Skin epidermis (tissue), 12 donors: Measurements from ENCODE around the gene CDC7.
"Not testable (repeated sequence)": the region's sequence is repeated elsewhere in the genome, so short reads cannot be mapped to it uniquely, and the experiment has no call there.

Source experiments
- H3K27ac ChIP-seq, 21 experiments: fragments of 200-600 bp; sonication (generic) in 11 of 21; one replicate each; pipeline ENCODE4 v1.5.0; 2020; ENCODE audit warnings: mild to moderate bottlenecking in 3 of 21, inconsistent platforms in 2 of 21, moderate library complexity in 2 of 21
- H3K4me3 ChIP-seq, 7 experiments: fragments of 200-600 bp; sonication (generic) in 2 of 7; one replicate each; pipeline ENCODE4 v1.5.0; 2020; ENCODE audit warnings: inconsistent platforms in 2 of 7, mild to moderate bottlenecking in 2 of 7, moderate library complexity in 1 of 7

The CDC7 gene

DNA sequence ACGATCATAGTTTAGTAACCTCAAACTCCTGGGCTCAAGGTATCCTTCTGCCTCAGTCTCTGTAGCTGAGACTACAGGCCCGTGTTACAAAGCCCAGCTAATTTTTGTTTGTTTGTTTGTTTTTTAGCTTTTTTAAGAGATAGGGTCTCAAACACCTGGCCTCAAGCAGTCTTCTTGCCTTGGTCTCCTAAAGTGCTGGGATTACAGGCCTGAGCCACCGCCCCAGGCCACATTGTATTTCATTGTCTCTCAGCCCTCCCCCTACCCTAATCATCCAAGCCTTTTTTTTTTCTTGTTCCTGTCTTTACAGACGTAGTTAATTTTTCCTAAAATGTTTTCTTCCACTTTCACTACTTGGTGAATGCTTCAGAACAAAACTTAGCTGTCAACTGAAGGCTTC lies 5.4 kb downstream of the CDC7 start:
- H3K4me3 ChIP-seq, result no peak overlapping the region
- H3K27ac ChIP-seq, result no peak overlapping the region

GRCh38 chr1:91507328-91507727 lies 6.7 kb downstream of the CDC7 start:
- Histone ChIP-seq H3K27ac (no peak overlapping the region), H3K4me3 (no peak overlapping the region)

DNA sequence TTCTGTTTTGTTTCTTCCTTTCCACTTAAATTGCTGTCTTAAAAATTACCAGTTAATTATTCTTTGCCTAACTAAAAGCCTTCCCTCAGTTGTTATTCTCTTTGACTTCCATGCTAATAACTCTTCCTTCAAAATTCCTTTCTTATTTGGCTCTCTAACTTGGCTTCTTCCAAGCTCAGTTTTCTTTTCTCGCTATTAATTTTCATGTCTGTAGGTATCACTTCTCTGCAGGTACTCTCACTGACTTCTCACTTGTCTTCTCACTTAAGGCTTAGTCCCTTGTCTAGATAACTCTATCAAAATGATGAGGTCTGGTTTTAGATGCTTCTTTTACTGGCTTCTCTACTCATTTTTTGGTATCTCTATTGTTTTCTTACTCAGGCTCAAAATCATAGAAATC lies 10.1 kb downstream of the CDC7 start:
- H3K27ac ChIP-seq, result no peak overlapping the region

GRCh38 chr1:91511386-91511785 lies 10.7 kb downstream of the CDC7 start:
- H3K27ac ChIP-seq, result no peak overlapping the region
- no peak overlapping the region for H3K4me3 ChIP-seq

More for the DNA sequence above, 10.1 kb downstream of the CDC7 start:
- H3K4me3 ChIP-seq, result no peak overlapping the region

DNA sequence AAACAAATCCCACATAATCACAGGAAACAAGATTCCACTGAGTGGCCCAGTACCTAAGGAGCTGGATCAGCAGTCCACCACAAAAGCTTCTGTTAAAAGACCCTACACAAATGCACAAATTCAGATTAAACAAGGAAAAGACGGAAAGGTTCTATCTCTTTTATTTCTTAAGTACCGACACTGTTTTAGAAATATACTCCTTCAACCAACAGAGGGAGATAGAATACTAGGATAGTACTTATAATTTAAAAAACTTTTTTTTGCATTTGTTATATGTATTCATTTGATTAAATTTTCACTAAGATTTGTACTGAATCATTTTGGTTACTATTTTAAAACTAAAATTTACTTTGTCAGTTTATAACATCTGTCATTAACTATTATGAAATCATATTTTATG lies 12.5 kb downstream of the CDC7 start:
- H3K27ac ChIP-seq, result peak overlapping the region in 3 of 21 experiments; percentile 39 to 50 (median 42)

DNA sequence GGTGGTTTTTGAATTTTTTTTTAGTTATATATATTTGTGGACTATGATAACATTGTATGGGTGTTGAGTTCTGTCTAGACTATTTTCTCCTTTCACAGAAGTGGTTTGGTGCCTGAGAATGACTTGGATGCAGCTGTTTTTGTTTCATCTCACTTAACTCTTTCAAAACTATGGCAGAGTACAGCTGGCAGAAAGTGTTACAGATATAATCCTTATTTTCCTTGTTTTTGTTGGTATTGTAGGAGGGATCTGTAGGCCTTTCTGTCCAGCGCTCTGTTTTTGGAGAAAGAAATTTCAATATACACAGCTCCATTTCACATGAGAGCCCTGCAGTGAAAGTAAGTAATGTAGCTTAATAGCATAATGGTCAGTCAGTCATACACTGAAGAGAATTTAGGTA lies 13.1 kb downstream of the CDC7 start:
- Histone ChIP-seq H3K4me3 (no peak overlapping the region), H3K27ac (peak overlapping the region in 1 of 21 experiments; percentile 17)

More for the DNA sequence above, 12.5 kb downstream of the CDC7 start:
- no peak overlapping the region for H3K4me3 ChIP-seq

DNA sequence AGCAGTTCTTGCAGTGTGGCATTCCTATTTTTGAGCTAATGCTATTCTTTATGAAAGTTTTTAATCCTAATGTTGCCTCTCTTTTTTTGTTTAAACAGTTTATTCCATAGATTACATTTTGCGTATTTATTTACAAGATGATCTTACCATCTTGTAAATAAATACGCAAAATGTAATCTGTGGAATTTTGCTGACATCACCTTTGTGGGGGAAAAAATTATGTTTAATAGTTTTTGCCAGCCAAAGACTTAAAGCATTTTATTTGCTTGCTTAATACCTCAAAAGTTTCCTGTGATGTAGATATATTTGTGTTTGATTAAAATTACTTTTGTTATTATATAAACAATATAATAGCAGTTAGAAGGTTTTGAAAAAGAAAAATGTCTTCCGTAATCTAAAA lies 15.3 kb downstream of the CDC7 start:
- no peak overlapping the region for H3K4me3 ChIP-seq
- H3K27ac ChIP-seq, result no peak overlapping the region

DNA sequence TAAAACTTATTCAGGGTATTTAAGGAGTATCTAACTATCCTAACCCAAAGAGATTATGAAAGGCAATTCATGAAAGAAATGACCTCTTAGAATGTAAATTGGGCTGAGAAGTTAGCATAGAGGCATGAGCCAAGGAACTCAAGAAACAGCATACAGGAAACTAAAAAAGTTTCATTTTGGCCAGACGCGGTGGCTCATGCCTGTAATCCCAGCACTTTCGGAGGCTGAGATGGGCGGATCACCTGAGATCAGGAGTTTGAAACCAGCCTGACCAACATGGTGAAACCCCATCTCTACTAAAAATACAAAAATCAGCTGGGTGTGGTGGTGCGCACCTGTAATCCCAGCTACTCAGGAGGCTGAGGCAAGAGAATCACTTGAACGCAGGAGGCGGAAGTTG lies 16.0 kb downstream of the CDC7 start:
- not testable (repeated sequence) for H3K4me3 ChIP-seq, H3K27ac ChIP-seq

- H3K4me3 ChIP-seq, result not testable (repeated sequence)
- H3K27ac ChIP-seq, result peak overlapping the region in 1 of 21 experiments; percentile 66
Observed at GRCh38 chr1:91519167-91519566, 18.5 kb downstream of the CDC7 start.

DNA sequence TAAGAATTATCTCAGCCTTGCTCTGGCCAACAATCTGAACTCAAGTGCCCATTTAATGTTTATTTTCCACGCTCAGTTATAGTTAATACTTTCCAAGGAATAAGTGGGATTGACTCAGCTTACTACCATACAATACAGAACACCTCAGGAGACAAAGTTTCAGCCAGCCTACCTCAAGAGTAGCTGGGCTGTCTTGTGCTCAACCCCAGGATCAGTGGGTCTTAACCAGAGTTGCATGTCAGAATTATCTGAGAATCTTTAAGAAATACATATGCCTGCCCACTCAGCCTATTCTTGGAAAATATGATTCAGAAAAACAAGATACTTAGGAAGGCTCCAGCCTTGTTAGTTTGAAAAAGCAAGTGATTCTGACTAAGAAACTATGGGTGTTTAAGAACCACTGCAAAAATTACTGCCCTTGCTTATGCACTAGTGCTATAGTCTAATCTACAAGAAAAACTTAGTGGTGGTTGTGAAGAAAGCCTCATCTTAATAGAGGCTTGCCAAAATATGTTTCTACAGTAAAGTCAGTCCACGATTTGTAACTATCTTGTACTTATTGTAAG lies 20.4 kb downstream of the CDC7 start:
- Histone ChIP-seq H3K4me3 (no peak overlapping the region), H3K27ac (no peak overlapping the region)

GRCh38 chr1:91523482-91523881 lies 22.8 kb downstream of the CDC7 start:
- no peak overlapping the region for H3K27ac ChIP-seq
- no peak overlapping the region for H3K4me3 ChIP-seq

DNA sequence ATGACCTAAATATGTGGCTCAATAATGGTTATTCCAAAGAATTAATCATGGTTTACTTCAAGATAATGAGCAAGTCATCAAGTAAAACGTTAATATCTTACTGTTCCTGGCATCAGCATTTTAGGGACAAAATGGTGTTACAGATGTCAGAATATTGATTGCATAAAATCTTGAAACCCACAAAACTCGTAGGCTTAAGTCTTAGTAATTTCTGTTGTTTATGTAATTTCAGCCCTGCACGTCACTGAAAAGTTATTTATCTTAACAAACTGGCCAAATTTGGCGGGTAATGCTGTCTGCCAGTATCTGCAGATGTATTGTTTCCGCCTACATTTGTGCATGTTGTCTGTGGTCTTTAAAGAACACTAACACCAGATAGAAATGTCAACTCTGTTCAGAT lies 25.8 kb downstream of the CDC7 start:
- Histone ChIP-seq H3K27ac (peak overlapping the region in 9 of 21 experiments; percentile 13 to 71 (median 58)), H3K4me3 (no peak overlapping the region)

DNA sequence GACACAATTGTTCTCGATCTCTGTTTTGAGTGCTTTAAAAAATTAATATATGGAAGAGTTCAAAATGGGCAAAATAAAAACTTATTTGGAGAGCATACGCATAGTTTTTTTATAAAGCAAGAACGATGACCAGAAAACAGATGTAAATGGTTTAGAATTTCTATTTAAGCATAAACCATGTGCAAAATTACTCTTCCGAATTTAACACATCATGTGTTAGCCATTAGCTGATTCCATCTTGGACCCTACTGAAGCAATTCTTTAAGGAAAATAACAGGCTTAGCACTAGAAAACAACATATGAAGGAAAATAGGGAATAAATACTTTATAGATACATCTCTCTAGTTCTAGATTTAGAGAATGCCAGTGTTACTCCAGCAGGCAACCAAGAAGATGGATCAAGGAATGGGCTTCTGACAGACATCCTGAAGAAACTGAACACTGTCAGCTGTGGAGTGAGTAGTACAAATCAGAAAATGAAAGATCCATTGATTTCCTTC lies 26.7 kb downstream of the CDC7 start:
- Histone ChIP-seq H3K4me3 (no peak overlapping the region), H3K27ac (peak overlapping the region in 11 of 21 experiments; percentile 13 to 71 (median 51))

DNA sequence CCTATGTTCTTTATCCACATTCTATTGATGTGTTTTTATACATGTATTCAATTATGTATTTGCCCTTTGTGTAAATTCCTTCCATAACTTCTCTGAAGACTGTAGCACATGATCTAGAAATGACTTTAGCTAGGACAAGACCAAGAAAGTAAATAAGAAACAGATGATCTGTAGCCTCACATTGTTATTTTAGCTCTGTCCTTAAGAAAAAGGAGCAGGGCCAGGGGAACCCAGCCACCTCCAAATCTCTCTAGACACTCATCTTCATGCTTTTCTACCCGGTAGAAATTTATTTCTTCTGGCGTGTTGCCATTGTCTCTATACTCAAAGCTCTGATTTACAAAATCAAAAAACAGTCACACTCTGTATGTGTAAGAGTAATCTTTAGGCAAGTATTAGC lies 27.1 kb downstream of the CDC7 start:
- peak overlapping the region in 9 of 21 experiments; percentile 32 to 71 (median 58) for H3K27ac ChIP-seq
- no peak overlapping the region for H3K4me3 ChIP-seq

DNA sequence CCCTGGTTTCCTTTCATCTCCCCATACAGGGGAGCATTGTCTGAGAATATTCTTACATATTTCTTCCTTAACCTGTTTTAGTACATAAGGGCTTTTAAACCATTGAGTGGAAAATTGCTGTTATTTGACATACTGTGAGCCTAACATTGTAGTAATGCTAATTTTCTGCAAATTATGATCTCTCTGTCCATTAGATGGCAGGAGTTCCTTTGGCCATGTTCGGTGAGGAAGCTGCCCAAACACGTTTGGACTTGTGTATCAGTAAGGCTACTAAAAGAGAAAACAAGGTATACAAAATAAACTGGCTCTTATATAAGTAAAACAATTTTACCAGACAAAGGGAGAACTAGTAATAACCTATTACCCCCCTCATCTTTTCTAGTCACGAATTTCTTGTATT lies 29.2 kb downstream of the CDC7 start:
- Histone ChIP-seq H3K27ac (no peak overlapping the region), H3K4me3 (no peak overlapping the region)

DNA sequence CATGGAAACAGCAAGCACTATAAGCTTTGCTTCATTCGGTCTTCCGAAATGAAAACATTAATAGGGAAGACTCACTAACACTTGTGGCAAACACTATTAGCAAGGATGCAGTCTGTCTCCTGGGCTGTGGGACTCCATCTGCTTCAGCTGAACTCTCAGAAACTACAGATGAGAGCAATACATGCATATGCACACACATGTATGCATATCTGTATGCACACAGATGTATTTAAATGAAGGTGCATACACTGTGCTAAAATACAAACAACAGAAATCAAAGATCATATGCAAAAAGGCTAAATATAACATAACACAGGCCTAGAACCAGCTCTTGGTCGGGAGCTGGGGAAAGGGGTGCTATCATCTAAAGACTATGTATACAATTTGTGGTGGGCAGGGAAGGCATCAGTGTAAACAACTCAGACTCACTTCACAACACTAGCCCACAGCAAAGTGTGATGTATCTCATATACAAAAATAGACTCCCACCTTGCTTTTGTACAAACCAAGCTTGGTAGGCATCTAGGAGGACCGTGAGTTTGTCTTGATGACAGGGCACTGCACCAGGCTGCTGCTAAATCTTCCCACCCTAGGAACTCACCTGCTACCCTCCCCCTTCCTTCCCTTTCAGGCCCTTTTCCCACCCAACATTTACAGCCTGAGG lies 32.8 kb downstream of the CDC7 start:
- peak overlapping the region in 1 of 21 experiments; percentile 32 for H3K27ac ChIP-seq
- no peak overlapping the region for H3K4me3 ChIP-seq

GRCh38 chr1:91535441-91535840 lies 34.8 kb downstream of the CDC7 start:
- Histone ChIP-seq H3K27ac (no peak overlapping the region), H3K4me3 (no peak overlapping the region)

- Histone ChIP-seq H3K27ac (peak overlapping the region in 2 of 21 experiments; percentile 4 to 27), H3K4me3 (no peak overlapping the region)
Observed at GRCh38 chr1:91537281-91537986, 36.8 kb downstream of the CDC7 start.

- H3K4me3 ChIP-seq, result no peak overlapping the region
- no peak overlapping the region for H3K27ac ChIP-seq
Observed at GRCh38 chr1:91537987-91538304, 37.3 kb downstream of the CDC7 start.

- Histone ChIP-seq H3K4me3 (no peak overlapping the region), H3K27ac (no peak overlapping the region)
Observed at GRCh38 chr1:91540910-91541309, 40.3 kb downstream of the CDC7 start.

DNA sequence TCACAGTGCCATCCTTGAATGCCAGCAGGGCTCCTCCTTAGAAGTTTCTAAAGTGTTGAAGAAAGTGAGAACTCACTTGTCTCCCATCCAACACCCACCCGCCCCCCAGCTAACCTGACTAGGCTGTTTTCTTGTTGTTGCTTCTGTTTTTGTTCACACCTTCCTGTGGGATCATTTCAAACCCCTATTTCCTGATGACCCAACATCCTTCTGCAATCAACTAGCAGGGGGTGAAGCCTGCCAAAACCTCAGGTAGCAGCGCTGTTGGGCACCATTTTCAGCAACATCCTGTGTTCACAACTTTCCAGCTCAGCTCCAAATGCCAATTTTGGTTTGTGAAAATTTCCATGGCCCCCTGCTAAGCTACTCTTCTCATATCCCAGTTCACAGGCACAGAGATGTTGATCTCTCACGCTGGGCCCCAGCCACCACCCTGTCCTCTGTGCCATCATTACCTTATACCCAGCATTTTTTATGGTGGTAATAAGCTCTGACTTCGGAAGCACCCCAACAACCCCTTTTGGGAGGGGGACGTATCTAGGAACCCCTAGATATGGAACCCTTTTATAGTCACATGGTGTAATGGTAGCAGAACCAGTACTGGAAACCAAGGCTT lies 41.4 kb downstream of the CDC7 start:
- Histone ChIP-seq H3K27ac (no peak overlapping the region), H3K4me3 (no peak overlapping the region)
